ENCODE data around the gene ZFP57.
"Not testable (repeated sequence)": the region's sequence is repeated elsewhere in the genome, so short reads cannot be mapped to it uniquely, and the experiment has no call there.

Gene ZFP57

GRCh38 chr6:29696147-29697125 is 15.5 kb upstream of the ZFP57 start:
- DNase-seq (ENCODE audit: low read depth in 2 of 2), result no peak

- DNase-seq (ENCODE audit: low read depth in 2 of 2), result no peak
These were observed 13.7 kb upstream of the ZFP57 start for GRCh38 chr6:29694637-29695036.

- DNase-seq (ENCODE audit: low read depth in 2 of 2), result no peak
These were observed 4.9 kb upstream of the ZFP57 start for GRCh38 chr6:29685718-29686326.

GRCh38 chr6:29681811-29682210 is 859 bp upstream of the ZFP57 start:
- no peak for DNase-seq (ENCODE audit: low read depth in 2 of 2)

- no peak for DNase-seq (ENCODE audit: low read depth in 2 of 2)
These were observed 536 bp downstream of the ZFP57 start for GRCh38 chr6:29680416-29680815.

GRCh38 chr6:29679962-29680361 is 990 bp downstream of the ZFP57 start:
- DNase-seq (ENCODE audit: low read depth in 2 of 2), result no peak

- DNase-seq (ENCODE audit: low read depth in 2 of 2), result no peak
These were observed 2.8 kb downstream of the ZFP57 start for GRCh38 chr6:29678114-29678513.

GRCh38 chr6:29676981-29677601 is 3.9 kb downstream of the ZFP57 start:
- no peak for DNase-seq (ENCODE audit: low read depth in 2 of 2)

GRCh38 chr6:29675561-29675960 is 5.4 kb downstream of the ZFP57 start:
- no peak for DNase-seq (ENCODE audit: low read depth in 2 of 2)

- DNase-seq (ENCODE audit: low read depth in 2 of 2), result no peak
These were observed 6.9 kb downstream of the ZFP57 start for GRCh38 chr6:29674008-29674407.

GRCh38 chr6:29673161-29673560 is 7.8 kb downstream of the ZFP57 start:
- DNase-seq (ENCODE audit: low read depth in 2 of 2), result no peak

- not testable (repeated sequence) for DNase-seq (ENCODE audit: low read depth in 2 of 2)
These were observed 8.8 kb downstream of the ZFP57 start for GRCh38 chr6:29672116-29672515.

GRCh38 chr6:29671026-29671425 is 9.9 kb downstream of the ZFP57 start:
- no peak for DNase-seq (ENCODE audit: low read depth in 2 of 2)

- no peak for DNase-seq (ENCODE audit: low read depth in 2 of 2)
These were observed 13.8 kb downstream of the ZFP57 start for GRCh38 chr6:29667158-29667557.

GRCh38 chr6:29666826-29667130 is 14.2 kb downstream of the ZFP57 start:
- DNase-seq (ENCODE audit: low read depth in 2 of 2), result no peak

- no peak for DNase-seq (ENCODE audit: low read depth in 2 of 2)
These were observed 14.8 kb downstream of the ZFP57 start for GRCh38 chr6:29665942-29666825.

- DNase-seq (ENCODE audit: low read depth in 2 of 2), result no peak
These were observed 17.5 kb downstream of the ZFP57 start for GRCh38 chr6:29663300-29664042.

GRCh38 chr6:29661502-29662141 is 19.3 kb downstream of the ZFP57 start:
- DNase-seq (ENCODE audit: low read depth in 2 of 2), result not testable (repeated sequence)

GRCh38 chr6:29661071-29661470 is 19.9 kb downstream of the ZFP57 start:
- no peak for DNase-seq (ENCODE audit: low read depth in 2 of 2)

- DNase-seq (ENCODE audit: low read depth in 2 of 2), result no peak
These were observed 24.2 kb downstream of the ZFP57 start, which contains the start of gene MOG for GRCh38 chr6:29656798-29657197. Gene MOG (plus strand): TSS chr6:29657092. CDS start chr6:29657210, 118 bp downstream.
